Endothelial cell of umbilical vein (primary cell): ENCODE data around the gene OPRM1.

Source experiments
- EZH2 ChIP-seq: IDR thresholded peaks from 2 replicates; pipeline ENCODE4 v1.6.1; 2012; ENCODE audit warnings: borderline replicate concordance, low read depth, mild to moderate bottlenecking, moderate library complexity, low read length, inconsistent platforms; ENCODE audit not compliant: severe bottlenecking
- GATA2 ChIP-seq: IDR thresholded peaks from 2 replicates; pipeline ENCODE4 v1.7.0; 2011; ENCODE audit warnings: low read depth, mild to moderate bottlenecking, moderate library complexity, mixed read lengths, low read length; ENCODE audit not compliant: insufficient read length, insufficient read depth
- JUN ChIP-seq: IDR thresholded peaks from 2 replicates; pipeline ENCODE4 v1.6.1; 2011; ENCODE audit warnings: borderline replicate concordance, low read depth; ENCODE audit not compliant: insufficient read length, insufficient read depth
- POLR2A ChIP-seq: IDR thresholded peaks from 2 replicates; pipeline ENCODE4 v1.6.1; 2012; ENCODE audit warnings: low read depth, mild to moderate bottlenecking, control low read depth, low read length
- POLR2AphosphoS5 ChIP-seq: IDR thresholded peaks from 2 replicates; pipeline ENCODE4 v1.6.1; 2012; ENCODE audit warnings: low read depth, mild to moderate bottlenecking, control low read depth, low read length, moderate library complexity; ENCODE audit not compliant: insufficient read depth
- TF ChIP-seq, protein P1 (sequence below), 2 donors: IDR thresholded peaks; 1 replicate in 1 of 2; 2 replicates in 1 of 2; pipeline ENCODE4 v1.5.1; 2011; ENCODE audit warnings: low read length in 2 of 2, mild to moderate bottlenecking in 2 of 2, moderate library complexity in 2 of 2, control low read depth in 1 of 2, inconsistent platforms in 1 of 2, low read depth in 1 of 2; ENCODE audit not compliant: insufficient read depth in 1 of 2; ENCODE audit errors: extremely low read depth in 1 of 2

GRCh38 chr6:154196333-154196885, 157.4 kb downstream of the OPRM1 start:
- TF ChIP-seq EZH2 (no peak), POLR2A (no peak), POLR2AphosphoS5 (no peak), JUN (no peak), GATA2 (no peak)
- TF ChIP-seq, protein P1, sequence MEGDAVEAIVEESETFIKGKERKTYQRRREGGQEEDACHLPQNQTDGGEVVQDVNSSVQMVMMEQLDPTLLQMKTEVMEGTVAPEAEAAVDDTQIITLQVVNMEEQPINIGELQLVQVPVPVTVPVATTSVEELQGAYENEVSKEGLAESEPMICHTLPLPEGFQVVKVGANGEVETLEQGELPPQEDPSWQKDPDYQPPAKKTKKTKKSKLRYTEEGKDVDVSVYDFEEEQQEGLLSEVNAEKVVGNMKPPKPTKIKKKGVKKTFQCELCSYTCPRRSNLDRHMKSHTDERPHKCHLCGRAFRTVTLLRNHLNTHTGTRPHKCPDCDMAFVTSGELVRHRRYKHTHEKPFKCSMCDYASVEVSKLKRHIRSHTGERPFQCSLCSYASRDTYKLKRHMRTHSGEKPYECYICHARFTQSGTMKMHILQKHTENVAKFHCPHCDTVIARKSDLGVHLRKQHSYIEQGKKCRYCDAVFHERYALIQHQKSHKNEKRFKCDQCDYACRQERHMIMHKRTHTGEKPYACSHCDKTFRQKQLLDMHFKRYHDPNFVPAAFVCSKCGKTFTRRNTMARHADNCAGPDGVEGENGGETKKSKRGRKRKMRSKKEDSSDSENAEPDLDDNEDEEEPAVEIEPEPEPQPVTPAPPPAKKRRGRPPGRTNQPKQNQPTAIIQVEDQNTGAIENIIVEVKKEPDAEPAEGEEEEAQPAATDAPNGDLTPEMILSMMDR (IDR thresholded peaks at IDR 0.05; ENCODE audit: extremely low read depth in 1 of 2, insufficient read depth in 1 of 2, low read depth in 1 of 2, low read length in 2 of 2) = no peak
